ENCODE measurements around the gene CHTF8.

- TF ChIP-seq EZH2 (IDR thresholded peaks at IDR 0.05; ENCODE audit: insufficient read depth, poor library complexity, severe bottlenecking) (peak; percentile 13), EZH2phosphoT487 (IDR thresholded peaks at IDR 0.05; ENCODE audit: insufficient read depth, low read depth) (no peak)
Measured at GRCh38 chr16:69105501-69106361, 26.7 kb downstream of the CHTF8 start, which contains the start of gene HAS3.
